Nephron (organoid): ENCODE results near the gene NTM.

Experiments used
- H3K27ac Mint-ChIP-seq, 3 experiments: 2 replicates each; pipeline ENCODE4 v1.8.0; 2020; ENCODE audit warnings: mixed read lengths in 3 of 3, mild to moderate bottlenecking in 2 of 3, moderate library complexity in 1 of 3
- H3K27me3 Mint-ChIP-seq: 2 replicates; pipeline ENCODE4 v1.8.0; 2021; ENCODE audit warnings: low read depth, mild to moderate bottlenecking, moderate library complexity, mixed read lengths
- H3K36me3 Mint-ChIP-seq: 2 replicates; pipeline ENCODE4 v1.8.0; 2020; ENCODE audit warnings: low read depth, mixed read lengths
- H3K4me1 Mint-ChIP-seq: 2 replicates; pipeline ENCODE4 v1.8.0; 2020; ENCODE audit warnings: mixed read lengths
- H3K4me3 Mint-ChIP-seq, 3 experiments: 2 replicates each; pipeline ENCODE4 v1.8.0; 2020; ENCODE audit warnings: mild to moderate bottlenecking in 3 of 3, mixed read lengths in 3 of 3, moderate library complexity in 2 of 3
- H3K9me3 Mint-ChIP-seq: 2 replicates; pipeline ENCODE4 v1.8.0; 2020; ENCODE audit warnings: mixed read lengths
- CTCF ChIP-seq, 3 experiments: fragments of 200-600 bp; sonication (generic); IDR thresholded peaks; one replicate each; pipeline ENCODE4 v1.5.0; 2021; ENCODE audit warnings: antibody characterized with exemption in 3 of 3; ENCODE audit not compliant: unreplicated experiment in 3 of 3

The NTM gene

DNA sequence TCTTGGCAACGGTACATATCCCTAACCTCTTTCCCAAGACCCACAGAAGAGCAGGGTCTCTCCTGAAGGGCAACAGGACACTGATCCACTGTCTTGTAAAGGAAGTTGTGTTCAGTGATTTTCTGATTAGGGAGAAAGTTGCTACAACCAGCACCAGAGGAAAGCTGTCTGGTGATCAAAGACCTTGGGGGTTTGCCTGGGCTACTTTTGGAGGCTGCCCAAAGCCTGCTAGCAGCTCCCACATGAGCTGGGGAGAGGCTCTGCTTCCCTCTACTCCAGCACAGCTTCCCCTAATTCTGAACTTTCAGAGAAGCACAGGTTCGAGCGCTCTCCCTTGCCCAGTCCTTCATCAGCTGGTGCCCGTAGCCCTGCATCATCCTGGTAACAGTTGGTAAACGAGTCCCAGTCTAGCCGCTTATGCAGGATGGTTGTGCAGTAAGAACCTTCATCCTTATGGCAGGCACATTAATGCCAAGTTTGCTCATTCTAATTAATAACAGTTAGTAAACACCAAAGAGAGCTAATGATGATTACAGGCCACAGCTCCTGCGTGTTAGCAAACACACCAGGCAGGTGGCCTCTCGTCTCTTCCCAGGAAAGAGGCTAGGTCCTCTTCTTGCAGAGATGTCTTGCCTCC, 173.1 kb downstream of the NTM start:
- TF ChIP-seq CTCF (IDR thresholded peaks at IDR 0.05; ENCODE audit: unreplicated experiment in 3 of 3) = no peak
- Mint-ChIP-seq H3K9me3 (peaks cover 15% of the 10 kb centered on the region), H3K4me1 (peaks cover 22% of the 10 kb centered on the region), H3K4me3 (no peak overlapping the region), H3K36me3 (peaks cover 4% of the 10 kb centered on the region), H3K27ac (peak overlapping the region; percentile 9 to 59 (median 17)), H3K27me3 (peaks cover 27% of the 10 kb centered on the region)

DNA sequence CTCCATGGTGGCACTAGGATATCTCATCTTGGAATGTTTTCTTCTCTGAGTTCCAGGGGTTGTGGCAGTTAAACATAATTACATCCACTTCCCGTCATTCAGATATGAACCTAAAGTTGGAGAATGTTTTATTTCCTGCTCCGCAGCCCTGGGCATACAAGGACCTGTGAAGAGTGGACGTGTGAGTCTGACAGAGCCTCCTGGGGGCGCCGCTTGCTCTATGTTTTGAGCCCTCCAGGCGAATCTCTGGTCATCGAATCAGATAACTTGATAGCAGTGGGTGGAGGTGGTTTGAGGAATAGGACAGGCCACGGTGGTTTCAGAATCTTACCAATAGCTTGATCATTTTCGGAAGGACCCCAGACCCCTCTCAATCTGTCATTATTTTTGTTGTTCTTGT, 174.2 kb downstream of the NTM start:
- TF ChIP-seq CTCF (IDR thresholded peaks at IDR 0.05; ENCODE audit: unreplicated experiment in 3 of 3) = no peak
- Mint-ChIP-seq H3K4me3 (no peak overlapping the region), H3K27ac (no peak overlapping the region), H3K27me3 (peaks cover 20% of the 10 kb centered on the region), H3K36me3 (peaks cover 4% of the 10 kb centered on the region), H3K4me1 (peaks cover 21% of the 10 kb centered on the region), H3K9me3 (peaks cover 10% of the 10 kb centered on the region)

GRCh38 chr11:131546218-131546895, 175.9 kb downstream of the NTM start:
- Mint-ChIP-seq H3K36me3 (peaks cover 4% of the 10 kb centered on the region), H3K4me1 (peaks cover 21% of the 10 kb centered on the region), H3K4me3 (peak overlapping the region in 1 of 3 experiments; percentile 12), H3K9me3 (peaks cover 5% of the 10 kb centered on the region), H3K27me3 (peaks cover 20% of the 10 kb centered on the region), H3K27ac (peak overlapping the region in 1 of 3 experiments; percentile 40)
- TF ChIP-seq CTCF (IDR thresholded peaks at IDR 0.05; ENCODE audit: unreplicated experiment in 3 of 3) = no peak

GRCh38 chr11:131549099-131549498, 178.7 kb downstream of the NTM start:
- no peak overlapping the region for H3K4me3 Mint-ChIP-seq
- no peaks in the 10 kb centered on the region for H3K36me3 Mint-ChIP-seq
- no peak for TF ChIP-seq CTCF (IDR thresholded peaks at IDR 0.05; ENCODE audit: unreplicated experiment in 3 of 3)

GRCh38 chr11:131549770-131550169, 179.4 kb downstream of the NTM start:
- Mint-ChIP-seq H3K4me3 (no peak overlapping the region), H3K9me3 (no peaks in the 10 kb centered on the region), H3K36me3 (no peaks in the 10 kb centered on the region), H3K4me1 (peaks cover 15% of the 10 kb centered on the region), H3K27me3 (peaks cover 17% of the 10 kb centered on the region), H3K27ac (no peak overlapping the region)
- TF ChIP-seq CTCF (IDR thresholded peaks at IDR 0.05; ENCODE audit: unreplicated experiment in 3 of 3) = no peak

More at GRCh38 chr11:131549099-131549498, 178.7 kb downstream of the NTM start:
- Mint-ChIP-seq H3K4me1 (peaks cover 15% of the 10 kb centered on the region), H3K27ac (no peak overlapping the region), H3K27me3 (peaks cover 17% of the 10 kb centered on the region), H3K9me3 (no peaks in the 10 kb centered on the region)

GRCh38 chr11:131560287-131560686, 189.9 kb downstream of the NTM start:
- no peak for TF ChIP-seq CTCF (IDR thresholded peaks at IDR 0.05; ENCODE audit: unreplicated experiment in 3 of 3)
- Mint-ChIP-seq H3K4me1 (no peaks in the 10 kb centered on the region), H3K9me3 (no peaks in the 10 kb centered on the region), H3K4me3 (no peak overlapping the region), H3K27ac (no peak overlapping the region), H3K27me3 (peaks cover 19% of the 10 kb centered on the region), H3K36me3 (no peaks in the 10 kb centered on the region)
